Progenitor cell of endocrine pancreas (in vitro differentiated cells): ENCODE results near the gene SOX10. TPM values are rescaled to one million over a fixed set of nuclear protein-coding genes. Genes with fewer than 3 reads are reported as not detected.

ENCODE experiments used
- DNase-seq: peaks from one replicate; pipeline ENCODE4 v3.0.0; 2021; ENCODE audit warnings: low spot score; ENCODE audit not compliant: unreplicated experiment
- H3K27ac Mint-ChIP-seq: 2 replicates; pipeline ENCODE4 v1.8.0; 2021; ENCODE audit warnings: mild to moderate bottlenecking, moderate library complexity, mixed read lengths
- H3K27me3 Mint-ChIP-seq: 2 replicates; pipeline ENCODE4 v1.8.0; 2021; ENCODE audit warnings: mixed read lengths
- H3K36me3 Mint-ChIP-seq: 2 replicates; pipeline ENCODE4 v1.8.0; 2022; ENCODE audit warnings: mixed read lengths; ENCODE audit not compliant: insufficient read depth
- H3K4me1 Mint-ChIP-seq: 2 replicates; pipeline ENCODE4 v1.8.0; 2021; ENCODE audit warnings: low read depth, mixed read lengths
- H3K4me3 Mint-ChIP-seq: 2 replicates; pipeline ENCODE4 v1.8.0; 2021; ENCODE audit warnings: low read depth, mild to moderate bottlenecking, moderate library complexity, mixed read lengths
- H3K9me3 Mint-ChIP-seq: 2 replicates; pipeline ENCODE4 v1.8.0; 2021; ENCODE audit warnings: low read depth, mixed read lengths
- CTCF ChIP-seq: fragments of 200-600 bp; sonication (generic); IDR thresholded peaks from one replicate; pipeline ENCODE4 v1.5.0; 2021; ENCODE audit warnings: antibody characterized with exemption, mild to moderate bottlenecking; ENCODE audit not compliant: unreplicated experiment
- total RNA-seq: library from RNA; stranded (reverse); gene quantifications from 2 replicates; pipeline ENCODE4 v1.2.1, GENCODE V29; 2021

Gene SOX10
- total RNA-seq, 1 donor from 2014 or later, result 1.3 TPM

GRCh38 chr22:38018938-38019827 is 34.8 kb upstream of the SOX10 start:
- TF ChIP-seq CTCF, result no peak
- Mint-ChIP-seq H3K27ac (no peak overlapping the region), H3K4me1 (peaks cover 1% of the 10 kb centered on the region), H3K27me3 (peaks cover 3% of the 10 kb centered on the region), H3K4me3 (no peak overlapping the region), H3K9me3 (no peaks in the 10 kb centered on the region), H3K36me3 (no peaks in the 10 kb centered on the region)
- DNase-seq, result no peak

- DNase-seq, result no peak
- H3K27ac Mint-ChIP-seq, result no peak overlapping the region
- H3K9me3 Mint-ChIP-seq, result no peaks in the 10 kb centered on the region
- peaks cover 3% of the 10 kb centered on the region for H3K27me3 Mint-ChIP-seq
- TF ChIP-seq CTCF, result no peak
- no peak overlapping the region for H3K4me3 Mint-ChIP-seq
- H3K36me3 Mint-ChIP-seq, result no peaks in the 10 kb centered on the region
- peaks cover 1% of the 10 kb centered on the region for H3K4me1 Mint-ChIP-seq
Observed at GRCh38 chr22:38017939-38018885, 33.9 kb upstream of the SOX10 start.

GRCh38 chr22:38017272-38017920 is 33.0 kb upstream of the SOX10 start:
- TF ChIP-seq CTCF, result no peak
- H3K4me3 Mint-ChIP-seq, result no peak overlapping the region
- H3K36me3 Mint-ChIP-seq, result no peaks in the 10 kb centered on the region
- H3K9me3 Mint-ChIP-seq, result no peaks in the 10 kb centered on the region
- peaks cover 1% of the 10 kb centered on the region for H3K4me1 Mint-ChIP-seq
- DNase-seq, result no peak
- H3K27me3 Mint-ChIP-seq, result peaks cover 3% of the 10 kb centered on the region
- H3K27ac Mint-ChIP-seq, result no peak overlapping the region

- no peak for DNase-seq
- TF ChIP-seq CTCF, result no peak
- no peaks in the 10 kb centered on the region for H3K9me3 Mint-ChIP-seq
- H3K27me3 Mint-ChIP-seq, result peaks cover 3% of the 10 kb centered on the region
- H3K27ac Mint-ChIP-seq, result no peak overlapping the region
- H3K36me3 Mint-ChIP-seq, result no peaks in the 10 kb centered on the region
- H3K4me3 Mint-ChIP-seq, result no peak overlapping the region
- peaks cover 3% of the 10 kb centered on the region for H3K4me1 Mint-ChIP-seq
Observed at GRCh38 chr22:38016182-38017151, 32.1 kb upstream of the SOX10 start.
